Gastroesophageal sphincter (tissue), 3 donors: ENCODE results near the gene NTN3.

Experiments used
- EP300 ChIP-seq: sonication (generic); formaldehyde crosslinking; IDR thresholded peaks from one replicate; pipeline ENCODE4 v1.6.1; 2017; ENCODE audit warnings: antibody characterized with exemption, mild to moderate bottlenecking
- POLR2A ChIP-seq, 2 donors: fragments of 450-650 bp; IDR thresholded peaks; one replicate each; pipeline ENCODE4 v1.6.1; 2017; ENCODE audit warnings: antibody characterized with exemption in 2 of 2, mild to moderate bottlenecking in 2 of 2, moderate library complexity in 1 of 2
- POLR2AphosphoS5 ChIP-seq: sonication (generic); formaldehyde crosslinking; IDR thresholded peaks from one replicate; pipeline ENCODE4 v1.6.1; 2017; ENCODE audit warnings: antibody characterized with exemption
- TF ChIP-seq, protein P1 (sequence below), 4 experiments: fragments of 200-600 bp in 2 of 4; fragments of 450-650 bp in 2 of 4; sonication (generic) in 1 of 4; IDR thresholded peaks; one replicate each; pipeline ENCODE4 v1.5.1; 2017 to 2019; ENCODE audit warnings: antibody characterized with exemption in 4 of 4, mild to moderate bottlenecking in 2 of 4, moderate library complexity in 2 of 4

GRCh38 chr16:2473999-2474876 lies 3.1 kb downstream of the NTN3 start:
- TF ChIP-seq, protein P1, sequence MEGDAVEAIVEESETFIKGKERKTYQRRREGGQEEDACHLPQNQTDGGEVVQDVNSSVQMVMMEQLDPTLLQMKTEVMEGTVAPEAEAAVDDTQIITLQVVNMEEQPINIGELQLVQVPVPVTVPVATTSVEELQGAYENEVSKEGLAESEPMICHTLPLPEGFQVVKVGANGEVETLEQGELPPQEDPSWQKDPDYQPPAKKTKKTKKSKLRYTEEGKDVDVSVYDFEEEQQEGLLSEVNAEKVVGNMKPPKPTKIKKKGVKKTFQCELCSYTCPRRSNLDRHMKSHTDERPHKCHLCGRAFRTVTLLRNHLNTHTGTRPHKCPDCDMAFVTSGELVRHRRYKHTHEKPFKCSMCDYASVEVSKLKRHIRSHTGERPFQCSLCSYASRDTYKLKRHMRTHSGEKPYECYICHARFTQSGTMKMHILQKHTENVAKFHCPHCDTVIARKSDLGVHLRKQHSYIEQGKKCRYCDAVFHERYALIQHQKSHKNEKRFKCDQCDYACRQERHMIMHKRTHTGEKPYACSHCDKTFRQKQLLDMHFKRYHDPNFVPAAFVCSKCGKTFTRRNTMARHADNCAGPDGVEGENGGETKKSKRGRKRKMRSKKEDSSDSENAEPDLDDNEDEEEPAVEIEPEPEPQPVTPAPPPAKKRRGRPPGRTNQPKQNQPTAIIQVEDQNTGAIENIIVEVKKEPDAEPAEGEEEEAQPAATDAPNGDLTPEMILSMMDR (IDR thresholded peaks at IDR 0.05): peak in 3 of 4 experiments; percentile 28 to 62 (median 35)
- TF ChIP-seq POLR2A (IDR thresholded peaks at IDR 0.05): no peak
- TF ChIP-seq EP300: no peak
- TF ChIP-seq POLR2AphosphoS5: no peak
